AG04449 (cell line): ENCODE measurements around the gene DDX10.

Source experiments
- CTCF ChIA-PET: fragments of 350-600 bp; formaldehyde crosslinking; extraction: SDS; loops from one replicate; lab custom pipeline; 2021; ENCODE audit warnings: antibody characterized with exemption; lab: Yijun Ruan, JAX
- POLR2A ChIA-PET: fragments of 400-600, 350-600 bp; formaldehyde crosslinking; extraction: SDS; loops from one replicate; lab custom pipeline; 2020; ENCODE audit warnings: antibody characterized with exemption, inconsistent platforms; lab: Yijun Ruan, JAX
- DNase-seq: peaks from one replicate; pipeline ENCODE4 v3.0.0-alpha.2; 2010; ENCODE audit warnings: low read depth, low spot score
- H3K4me3 ChIP-seq: 2 replicates; pipeline ENCODE4 v1.5.1; 2011; ENCODE audit warnings: low read depth, mild to moderate bottlenecking, control low read depth, low read length
- CTCF ChIP-seq: IDR thresholded peaks from one replicate; pipeline ENCODE4 v1.5.1; 2011; ENCODE audit warnings: mild to moderate bottlenecking, moderate library complexity, low read length, control low read depth, inconsistent platforms; ENCODE audit not compliant: insufficient read depth; ENCODE audit errors: missing control alignments

DDX10 gene

GRCh38 chr11:108960501-108960900 lies 295.6 kb downstream of the DDX10 start:
- no peak overlapping the region for H3K4me3 ChIP-seq
- no peak for DNase-seq
- POLR2A ChIA-PET: no interaction called here
- TF ChIP-seq CTCF: no peak
- CTCF ChIA-PET: interaction anchor here (1.1 kb wide), 1 partner anchor 12 kb away, joined by 3 read pairs; no protein-coding TSS in a partner anchor

GRCh38 chr11:108961095-108961494 lies 296.2 kb downstream of the DDX10 start:
- TF ChIP-seq CTCF: no peak
- POLR2A ChIA-PET: no interaction called here
- CTCF ChIA-PET: no interaction called here

GRCh38 chr11:108963118-108963517 lies 298.2 kb downstream of the DDX10 start:
- no peak for TF ChIP-seq CTCF
- DNase-seq: no peak
- POLR2A ChIA-PET: no interaction called here
- no peak overlapping the region for H3K4me3 ChIP-seq
- CTCF ChIA-PET: no interaction called here

More at GRCh38 chr11:108961095-108961494, 296.2 kb downstream of the DDX10 start:
- no peak overlapping the region for H3K4me3 ChIP-seq
- DNase-seq: no peak

- ChIA-PET CTCF (no interaction called here), POLR2A (no interaction called here)
- H3K4me3 ChIP-seq: no peak overlapping the region
- peak; percentile 44 for DNase-seq
- TF ChIP-seq CTCF: no peak
Observed at GRCh38 chr11:108965306-108966001, 300.6 kb downstream of the DDX10 start.

GRCh38 chr11:108966206-108966605 lies 301.3 kb downstream of the DDX10 start:
- no peak for DNase-seq
- ChIA-PET CTCF (no interaction called here), POLR2A (no interaction called here)
- no peak for TF ChIP-seq CTCF
- H3K4me3 ChIP-seq: no peak overlapping the region

- CTCF ChIA-PET: interaction anchor here (1.2 kb wide), 1 partner anchor 9 kb away, joined by 3 read pairs; no protein-coding TSS in a partner anchor
- no peak for TF ChIP-seq CTCF
- no peak for DNase-seq
- POLR2A ChIA-PET: no interaction called here
- no peak overlapping the region for H3K4me3 ChIP-seq
Observed at GRCh38 chr11:108966978-108967377, 302.1 kb downstream of the DDX10 start.
